Ureter (tissue), 1 donor: ENCODE data around the gene SLA2. TPM values are rescaled to one million over a fixed set of nuclear protein-coding genes. Genes with fewer than 3 reads are reported as not detected.
"Not testable (repeated sequence)": the region's sequence is repeated elsewhere in the genome, so short reads cannot be mapped to it uniquely, and the experiment has no call there.

ENCODE experiments used
- DNase-seq: peaks from one replicate; pipeline ENCODE4 v3.0.0-alpha.2; 2020; ENCODE audit warnings: low spot score
- total RNA-seq: library from RNA; stranded (reverse); gene quantifications from one replicate; pipeline ENCODE4 v1.2.4, GENCODE V29; 2023
- donor health status: DM: yes; HTN: yes; CAD: no.

SLA2 gene, protein sequence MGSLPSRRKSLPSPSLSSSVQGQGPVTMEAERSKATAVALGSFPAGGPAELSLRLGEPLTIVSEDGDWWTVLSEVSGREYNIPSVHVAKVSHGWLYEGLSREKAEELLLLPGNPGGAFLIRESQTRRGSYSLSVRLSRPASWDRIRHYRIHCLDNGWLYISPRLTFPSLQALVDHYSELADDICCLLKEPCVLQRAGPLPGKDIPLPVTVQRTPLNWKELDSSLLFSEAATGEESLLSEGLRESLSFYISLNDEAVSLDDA
- 1.5 TPM for total RNA-seq

DNA sequence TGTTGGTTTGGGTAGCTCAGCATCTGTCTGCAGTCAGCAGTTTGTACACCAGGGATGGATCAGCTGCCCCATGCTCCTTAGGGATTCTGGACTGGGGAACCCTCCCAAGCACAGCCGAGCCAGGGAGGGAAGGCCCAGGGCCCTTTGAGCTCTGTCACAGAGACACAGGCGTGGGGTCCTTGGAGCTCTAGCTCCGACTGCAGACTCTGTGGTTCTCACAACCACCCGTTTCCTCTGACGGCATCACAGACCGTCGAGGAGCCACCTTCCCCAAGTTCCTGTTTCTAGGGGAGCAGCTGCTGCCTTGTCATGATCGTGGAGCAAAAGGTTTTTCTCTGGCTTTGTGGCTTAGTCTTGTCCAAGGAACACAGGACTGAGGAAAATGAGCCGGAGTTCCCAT is at the start of gene SLA2:
Gene SLA2, minus strand, starts transcription at position 199 of the 400 bp plus-strand sequence. CDS start 4,861 bp downstream, outside the sequence.
- no peak for DNase-seq

DNA sequence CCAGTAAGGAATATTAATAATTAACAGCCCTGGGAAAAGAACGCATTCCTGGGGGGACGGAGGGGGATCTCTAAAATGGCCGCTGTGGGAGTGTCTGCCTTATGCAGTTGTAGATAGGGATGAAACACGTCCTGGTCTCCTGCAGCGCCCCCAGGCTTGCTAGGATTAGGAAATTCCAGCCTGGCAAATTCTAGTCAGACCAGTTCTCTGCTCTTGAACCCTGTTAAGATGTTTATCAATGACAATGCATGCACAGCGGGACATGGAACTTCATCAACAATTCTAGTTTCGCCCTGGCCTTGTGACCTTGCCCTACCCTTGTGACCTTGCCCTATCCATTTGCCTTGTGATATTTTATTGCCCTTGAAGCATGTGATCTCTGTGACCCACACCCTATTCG is 49.5 kb upstream of the SLA2 start:
- not testable (repeated sequence) for DNase-seq

DNA sequence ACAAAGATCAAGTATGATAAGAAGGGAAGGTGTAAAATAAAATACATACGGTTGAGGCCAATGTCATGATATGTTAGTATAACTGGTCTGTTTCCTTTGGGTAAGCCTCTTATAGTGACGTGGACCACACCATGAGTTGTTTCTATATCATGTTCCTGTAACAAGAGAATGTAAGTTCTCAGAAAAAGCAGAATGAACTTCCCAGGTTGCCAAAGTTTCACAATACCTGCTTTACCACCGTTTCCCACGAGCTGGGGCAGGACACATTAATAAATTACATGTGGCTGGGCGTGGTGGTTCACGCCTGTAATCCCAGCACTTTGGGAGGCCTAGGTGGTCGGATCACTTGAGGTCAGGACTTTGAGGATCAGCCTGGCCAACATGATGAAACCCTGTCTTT is 42.6 kb upstream of the SLA2 start:
- DNase-seq: no peak

DNA sequence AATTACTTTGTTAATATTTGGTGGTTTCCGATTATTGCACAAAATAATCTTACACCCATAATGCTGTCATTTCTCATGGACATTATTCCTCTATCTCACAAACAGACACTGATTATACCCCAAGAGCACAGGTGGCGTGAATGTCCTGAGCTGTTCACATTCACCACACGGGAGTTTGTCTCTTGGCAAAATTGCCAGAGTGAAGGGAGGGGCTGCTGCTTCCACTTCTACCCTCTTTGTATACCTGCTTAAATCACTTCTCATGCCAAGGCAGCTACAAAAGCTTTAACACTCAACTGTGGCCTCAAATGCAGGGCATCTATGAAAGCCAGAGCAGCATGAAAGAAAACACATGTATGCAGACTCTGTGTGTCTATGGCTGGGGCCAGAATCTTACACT is 41.9 kb upstream of the SLA2 start:
- no peak for DNase-seq

DNA sequence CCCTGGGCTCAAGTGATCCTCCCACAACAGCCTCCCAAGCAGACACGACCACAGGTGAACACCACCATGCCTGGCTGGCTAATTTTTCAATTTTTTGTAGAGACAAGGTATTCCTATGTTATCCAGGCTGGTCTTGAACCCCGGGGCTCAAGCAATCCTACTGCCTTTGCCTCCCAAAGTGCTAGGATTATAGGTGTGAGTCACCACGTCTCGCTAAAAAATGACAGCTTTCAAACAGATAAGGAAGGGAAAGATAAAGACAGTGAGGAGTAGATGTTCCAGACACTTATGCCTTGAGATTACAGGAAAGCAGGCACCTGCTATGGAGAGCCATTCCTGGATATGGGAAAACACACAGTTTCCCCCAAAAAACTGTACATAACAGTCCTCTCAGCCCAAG is 40.9 kb upstream of the SLA2 start:
- no peak for DNase-seq

DNA sequence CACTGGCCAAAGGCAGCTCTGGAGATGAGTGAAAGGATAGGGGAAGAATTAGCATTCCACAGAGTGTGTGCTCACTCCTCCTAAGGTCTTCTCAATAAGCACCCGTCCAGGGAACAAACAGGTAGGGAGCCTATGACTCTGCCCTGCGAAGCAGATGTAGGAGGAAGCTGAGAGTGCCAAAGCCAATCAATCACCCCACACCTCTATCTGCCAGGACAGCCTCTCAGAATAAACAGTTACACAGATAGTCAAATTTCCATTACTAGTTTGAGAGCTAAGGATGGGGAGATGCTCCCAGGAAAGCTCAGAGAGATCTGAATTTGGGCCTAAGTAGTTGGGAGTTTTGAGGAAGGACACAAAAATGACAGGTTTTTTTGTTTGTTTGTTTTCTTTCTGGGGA is 40.5 kb upstream of the SLA2 start:
- DNase-seq: no peak

DNA sequence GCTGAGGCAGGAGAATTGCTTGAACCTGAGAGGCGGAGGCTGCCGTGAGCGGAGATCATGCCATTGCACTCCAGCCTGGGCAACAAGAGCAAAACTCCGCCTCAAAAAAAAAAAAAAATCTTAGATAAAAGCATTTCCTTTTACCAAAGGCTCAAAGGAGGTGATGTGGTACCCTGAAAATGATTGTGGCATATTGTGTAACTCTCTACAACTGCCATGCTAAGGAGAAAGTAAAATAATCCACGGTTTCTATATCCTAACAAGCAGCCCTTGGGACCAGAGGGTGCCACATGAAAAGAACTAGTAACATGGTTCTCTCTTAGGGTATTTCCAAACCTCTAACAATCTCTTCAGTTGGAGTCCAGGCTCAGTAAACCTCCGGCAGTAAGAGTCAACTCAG is 38.8 kb upstream of the SLA2 start:
- DNase-seq: no peak

DNA sequence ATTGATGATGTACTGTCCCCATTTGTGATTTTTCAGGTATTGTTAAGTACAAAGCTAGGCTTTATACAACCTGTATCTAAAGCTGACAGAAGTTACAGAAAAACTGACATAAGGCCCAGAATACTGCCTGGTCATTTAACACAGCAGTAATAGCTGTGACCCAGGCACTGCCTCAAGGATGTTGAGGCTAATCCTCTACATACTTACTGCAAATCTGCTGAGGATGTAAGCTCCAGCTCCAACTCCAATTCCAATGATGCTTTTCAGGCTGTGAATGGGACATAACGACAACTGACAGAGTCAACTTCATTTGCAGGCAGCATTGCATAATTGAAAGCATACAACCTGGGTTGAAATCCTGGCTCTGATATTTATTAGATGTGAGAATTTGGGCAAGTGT is 36.3 kb upstream of the SLA2 start:
- no peak for DNase-seq

DNA sequence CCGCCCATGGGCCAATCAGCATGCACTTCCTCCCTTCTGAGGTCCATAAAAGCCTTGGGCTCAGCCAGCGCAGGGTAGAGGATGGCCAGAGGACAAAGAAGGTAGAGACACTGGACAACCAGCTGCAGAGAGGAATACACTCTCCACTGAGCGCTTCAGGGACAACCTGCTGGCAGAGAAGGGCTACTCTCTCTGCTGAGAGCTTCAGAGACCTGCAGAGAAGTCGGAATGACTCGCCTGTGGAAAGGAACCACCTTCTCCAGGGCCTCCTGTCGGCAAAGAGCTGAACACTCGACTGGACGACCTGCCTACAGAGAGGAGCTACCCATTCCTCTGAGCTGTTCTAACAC is 31.4 kb upstream of the SLA2 start:
- no peak for DNase-seq

DNA sequence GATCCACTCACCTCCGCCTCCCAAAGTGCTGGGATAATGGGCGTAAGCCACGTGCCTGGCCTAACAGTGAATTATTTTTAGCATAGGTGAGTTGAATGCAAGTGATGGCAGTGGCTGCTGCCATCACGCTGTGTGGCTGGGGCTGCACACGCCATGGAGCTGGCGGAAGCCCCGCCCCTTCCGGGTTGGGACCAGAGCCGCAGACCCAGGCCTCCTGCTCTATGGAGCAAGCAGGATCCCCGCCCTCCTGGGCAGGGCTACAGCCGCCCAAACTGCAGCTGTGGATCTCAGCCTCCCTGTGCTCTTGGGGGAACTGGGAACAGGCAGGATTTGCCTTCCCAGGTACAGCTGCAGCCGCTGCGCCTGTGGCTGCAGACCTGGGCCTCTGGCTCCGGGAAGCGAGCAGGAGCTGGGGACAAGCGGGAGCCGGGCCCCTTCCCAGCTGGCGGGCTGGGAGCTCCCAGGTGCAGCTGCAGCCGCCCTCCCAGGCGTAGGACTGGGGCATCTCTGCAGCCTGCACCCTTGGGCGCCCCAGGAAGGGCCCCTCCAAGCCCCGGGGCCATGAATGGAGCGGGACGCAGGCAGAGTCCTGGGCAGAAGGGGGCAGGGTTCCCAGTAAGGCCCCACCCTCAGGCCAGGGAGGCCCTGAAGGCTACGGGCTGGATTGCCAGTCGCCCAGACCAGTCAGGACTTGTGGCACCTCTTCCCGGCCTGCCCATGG is 30.9 kb upstream of the SLA2 start:
- DNase-seq: no peak

DNA sequence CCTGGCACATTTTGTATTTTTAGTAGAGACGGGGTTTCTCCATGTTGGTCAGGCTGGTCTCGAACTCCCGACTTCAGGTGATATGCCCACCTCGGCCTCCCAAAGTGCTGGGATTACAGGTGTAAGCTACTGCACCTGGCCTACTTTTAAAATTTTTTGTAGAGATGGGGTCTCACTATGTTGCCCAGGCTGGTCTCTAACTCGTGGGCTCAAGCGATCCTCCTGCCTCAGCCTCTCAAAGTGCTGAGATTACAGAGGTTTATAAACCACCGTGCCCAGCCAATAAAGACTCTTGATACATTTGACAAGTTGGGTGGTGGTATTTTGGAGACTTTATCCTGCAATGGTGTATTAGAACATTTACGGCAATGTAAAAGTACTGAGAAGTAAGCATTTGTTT is 29.5 kb upstream of the SLA2 start:
- DNase-seq: not testable (repeated sequence)

DNA sequence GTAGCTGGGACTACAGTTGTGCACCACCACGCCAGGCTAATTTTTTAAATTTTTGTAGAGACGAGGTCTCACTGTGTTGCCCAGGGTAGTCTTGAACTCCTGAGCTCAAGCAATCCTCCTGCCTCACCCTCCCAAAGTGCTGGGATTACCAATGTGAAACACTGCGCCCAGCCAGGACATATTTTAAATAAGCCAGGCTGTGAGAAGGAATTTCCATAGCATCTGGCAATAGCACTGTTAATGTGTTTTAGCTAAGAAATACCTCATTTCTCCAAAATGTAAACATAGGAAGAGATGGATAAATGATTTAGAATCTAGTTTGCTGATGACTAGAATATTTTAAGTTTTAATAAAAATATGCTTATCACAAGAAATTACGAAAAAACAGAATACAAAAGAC is 27.0 kb upstream of the SLA2 start:
- DNase-seq: no peak

DNA sequence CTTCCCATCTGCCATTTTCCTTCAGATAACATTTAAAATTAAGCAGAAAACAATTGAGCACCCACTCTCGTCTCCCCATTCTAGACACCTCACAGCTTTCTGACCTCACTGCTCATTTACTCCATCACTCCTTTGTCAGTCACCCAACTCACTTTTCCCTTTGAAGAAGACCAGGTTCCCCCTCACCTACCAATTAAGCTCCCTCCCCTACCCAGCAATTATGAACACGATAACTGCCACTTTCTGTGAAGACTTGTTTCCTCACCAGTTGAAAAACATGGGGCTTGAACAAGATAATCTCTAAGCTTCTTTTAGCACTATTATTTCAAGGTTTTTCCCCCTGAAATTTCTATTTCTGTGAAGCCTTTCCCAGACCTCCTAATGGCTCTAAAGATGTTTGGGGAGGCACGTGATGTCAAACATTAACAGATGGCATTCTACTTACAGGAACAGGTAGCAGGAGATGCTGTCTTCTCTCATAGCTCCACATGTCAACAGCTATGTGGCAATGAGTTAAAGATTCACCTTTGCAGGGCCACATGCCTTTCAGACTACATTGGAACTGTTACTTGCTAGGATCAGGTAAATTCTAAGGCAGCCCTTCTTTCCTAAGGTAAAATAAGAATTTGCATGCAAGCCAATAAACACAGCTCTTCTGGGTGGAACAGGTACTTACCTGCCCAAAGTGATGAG is 24.8 kb upstream of the SLA2 start:
- DNase-seq: no peak

DNA sequence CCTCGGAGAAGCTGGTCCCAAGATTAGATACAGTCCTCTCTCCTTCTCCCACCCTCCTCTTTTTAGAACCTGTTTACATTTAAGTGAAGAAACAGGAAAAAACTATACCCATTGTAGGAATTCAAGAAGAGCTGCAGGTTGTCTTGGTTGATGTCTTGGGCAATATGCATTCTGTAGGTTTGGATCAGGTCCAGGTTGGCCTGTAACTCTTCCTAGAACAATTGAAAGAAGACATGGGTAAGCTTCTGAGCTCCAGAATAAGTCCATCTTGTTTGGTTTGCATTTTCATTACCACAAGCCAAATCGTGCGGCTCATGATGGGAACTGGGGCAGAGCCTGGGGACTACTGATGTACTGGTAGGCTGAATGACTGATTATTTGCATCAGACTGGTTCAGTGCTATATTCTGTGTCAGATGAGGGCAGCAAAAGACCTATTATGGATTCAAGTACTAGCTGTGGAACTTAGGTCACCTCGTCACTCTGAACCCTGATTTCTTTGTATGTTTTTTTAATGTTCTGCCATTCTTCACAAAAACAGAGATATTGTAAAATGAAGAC is 20.3 kb upstream of the SLA2 start:
- DNase-seq: no peak

DNA sequence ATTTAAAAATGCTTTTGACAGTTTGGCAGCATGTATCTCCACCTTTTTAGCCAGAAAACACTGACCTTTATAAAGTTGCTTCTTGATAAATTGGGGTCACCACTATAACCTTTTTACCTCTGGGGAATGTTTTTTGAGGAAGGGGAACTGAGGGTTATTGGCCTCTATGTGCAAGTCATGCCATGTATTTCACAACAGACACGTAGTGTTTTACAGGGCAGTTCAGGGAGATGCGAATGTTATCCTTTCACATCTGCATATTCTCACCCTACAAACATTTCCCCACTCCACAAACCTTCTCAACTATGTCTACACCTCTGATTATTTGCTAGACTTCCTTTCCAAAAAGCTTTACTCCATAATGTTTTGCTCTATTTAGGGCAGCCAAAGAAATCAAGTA is 17.0 kb upstream of the SLA2 start:
- no peak for DNase-seq

DNA sequence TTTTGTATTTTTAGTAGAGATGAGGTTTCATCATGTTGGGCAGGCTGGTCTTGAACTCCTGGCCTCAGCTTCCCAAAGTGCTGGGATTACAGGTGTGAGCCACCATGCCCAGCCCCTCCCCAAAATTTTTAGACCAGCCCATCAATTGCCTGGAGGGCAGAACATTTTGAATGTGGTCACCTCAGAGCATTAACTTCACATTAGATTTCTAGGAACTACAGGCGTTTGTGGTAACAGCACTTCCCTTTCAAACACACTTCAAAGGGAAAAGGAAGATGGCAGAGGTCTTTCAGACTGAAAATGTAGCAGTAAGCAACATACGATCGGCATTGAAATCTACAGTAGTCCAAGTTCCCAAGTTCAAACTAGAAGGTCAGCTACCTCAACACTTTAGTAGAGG is 12.3 kb upstream of the SLA2 start:
- DNase-seq: no peak

DNA sequence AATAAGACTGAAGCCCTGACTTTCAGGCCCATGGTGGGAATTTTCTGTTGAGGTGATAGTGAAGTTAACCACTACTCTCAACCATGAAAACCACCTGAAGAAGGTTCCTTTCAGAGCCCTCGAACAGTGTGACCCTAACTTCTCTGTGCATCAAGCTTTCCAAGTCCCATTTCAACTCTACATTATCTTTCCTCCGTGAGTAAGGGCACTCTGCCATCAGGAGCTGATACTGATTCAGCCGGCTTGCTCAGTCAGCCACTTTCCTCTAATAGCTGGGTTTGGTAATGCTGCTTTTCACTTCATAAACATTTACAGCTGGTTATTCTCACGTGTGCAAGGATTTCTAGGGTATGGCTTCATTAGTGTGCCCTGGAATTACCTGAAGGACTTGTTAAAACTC is 10.7 kb upstream of the SLA2 start:
- DNase-seq: no peak

DNA sequence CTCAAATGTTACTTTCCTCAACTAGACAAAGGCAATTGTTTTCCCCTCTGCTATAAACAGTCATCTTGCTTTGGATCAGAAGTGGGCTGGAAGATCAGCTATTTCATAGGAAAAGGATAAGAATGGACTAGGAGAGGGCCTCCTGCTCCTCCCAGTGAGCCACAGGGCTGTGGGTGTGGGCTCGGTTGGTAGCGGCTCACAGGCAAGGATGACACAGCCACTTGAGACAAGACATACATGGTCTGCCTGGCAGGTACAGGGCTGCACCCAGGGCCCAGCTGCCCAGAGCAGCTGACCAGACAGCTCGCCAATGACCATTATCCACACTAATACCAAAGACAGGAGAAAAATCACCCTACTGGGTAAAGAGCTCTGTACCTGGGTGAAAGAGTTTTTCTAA is 9.0 kb upstream of the SLA2 start:
- DNase-seq: no peak

DNA sequence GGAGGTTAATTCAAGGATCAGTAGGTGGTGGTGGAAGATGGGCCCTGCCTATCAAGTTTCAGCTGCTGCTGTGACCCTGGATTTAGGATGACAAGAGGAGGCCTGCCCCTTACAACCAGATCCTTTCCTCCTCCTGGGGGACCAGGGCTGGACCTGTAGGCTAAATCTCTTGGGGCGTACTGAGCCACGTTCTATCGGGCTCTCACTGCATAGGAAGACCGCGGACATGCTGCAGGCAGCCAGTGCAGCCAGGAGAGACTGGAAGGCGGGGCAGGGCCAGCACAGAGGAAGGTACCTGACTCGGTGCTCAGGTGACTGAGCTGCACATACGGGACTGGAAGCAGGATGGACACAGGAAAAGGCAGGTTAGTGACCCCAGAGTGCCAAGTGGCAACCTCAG is 8.5 kb upstream of the SLA2 start:
- no peak for DNase-seq

DNA sequence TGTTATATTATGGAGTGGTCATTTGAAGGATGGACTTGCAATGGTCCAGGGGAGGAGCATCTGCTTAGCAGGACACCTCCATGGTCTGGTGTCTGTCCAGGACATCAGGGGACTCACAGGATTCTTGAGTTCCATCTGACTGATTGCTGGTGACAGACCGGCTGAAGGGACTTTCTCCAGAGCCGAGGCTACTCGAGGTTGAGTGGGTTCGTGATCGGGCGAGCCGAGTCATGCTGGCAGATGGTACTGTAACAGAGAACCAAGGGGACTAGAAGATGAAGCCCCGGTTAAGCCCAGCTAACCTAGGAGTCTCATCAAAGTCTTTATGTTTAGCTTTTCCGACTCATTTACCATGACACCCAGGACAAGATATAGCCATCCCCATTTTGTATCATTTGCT is 7.5 kb upstream of the SLA2 start:
- DNase-seq: no peak

DNA sequence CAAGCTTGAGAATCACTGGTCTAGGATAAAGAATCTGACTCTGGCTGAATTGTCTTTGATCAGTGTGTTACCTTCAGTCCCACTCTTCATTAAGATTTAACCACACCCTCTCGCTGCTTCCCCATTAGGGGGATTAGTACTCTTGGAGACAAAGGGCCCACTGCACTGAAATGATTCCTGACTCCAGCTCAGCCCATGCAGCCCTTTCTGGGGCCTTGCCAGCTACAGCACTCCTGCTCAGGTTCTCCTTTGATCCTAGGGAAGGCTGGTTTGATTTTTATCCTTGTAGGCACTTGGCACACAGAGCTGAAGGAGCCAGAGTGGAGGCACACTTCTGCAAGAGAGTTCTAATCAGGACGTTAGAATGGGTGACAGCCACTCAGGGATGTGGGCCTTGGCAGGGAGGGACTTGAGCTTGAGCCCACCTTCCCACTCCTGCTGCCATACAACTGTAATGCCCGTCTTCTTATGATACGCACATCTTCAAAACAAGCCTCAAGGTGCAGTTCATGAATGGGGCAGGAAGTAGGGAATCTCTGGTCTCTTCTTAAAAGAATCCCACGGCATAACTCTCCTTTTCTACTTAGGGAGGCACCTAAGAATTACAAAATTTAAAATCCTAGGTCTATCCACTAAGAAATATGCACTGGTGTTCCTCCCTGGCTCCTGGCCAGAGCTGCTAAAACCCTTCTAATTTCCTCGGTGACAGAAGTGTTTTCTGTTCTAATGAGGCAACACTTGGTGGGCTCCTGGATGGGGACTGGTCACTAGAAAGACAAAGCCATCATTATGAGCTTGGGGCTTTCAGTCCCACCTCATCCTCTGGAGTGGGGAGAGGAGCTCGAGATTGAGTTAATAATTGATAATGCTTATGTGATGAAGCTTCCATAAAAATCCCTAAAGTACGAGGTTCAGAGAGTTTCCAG is 1.5 kb upstream of the SLA2 start:
- no peak for DNase-seq

DNA sequence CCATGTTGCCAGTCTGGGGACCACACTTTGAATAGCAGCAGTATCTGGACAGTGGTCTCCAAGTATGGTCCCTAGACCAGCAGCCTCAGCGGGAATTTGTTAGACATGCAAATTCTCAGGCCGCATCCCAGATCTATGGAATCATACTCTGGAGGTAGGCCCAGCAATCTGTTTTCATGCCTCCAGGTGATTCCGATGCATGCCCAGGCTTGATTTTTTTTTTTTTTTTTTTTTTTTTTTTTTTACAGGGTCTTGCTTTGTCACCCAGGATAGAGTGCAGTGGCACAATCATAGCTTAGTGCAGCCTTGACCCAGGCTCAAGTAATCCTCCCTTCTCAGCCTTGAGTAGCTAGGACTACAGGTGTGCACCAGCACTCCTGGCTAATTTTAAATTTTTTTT is 682 bp upstream of the SLA2 start:
- DNase-seq: no peak
